Smooth muscle cell (in vitro differentiated cells): ENCODE data around the gene GDI2. TPM values are rescaled to one million over a fixed set of nuclear protein-coding genes. Genes with fewer than 3 reads are reported as not detected.

Experiments
- DNase-seq: peaks from one replicate; lab custom pipeline; 2025; ENCODE audit not compliant: unreplicated experiment; lab: John Stamatoyannopoulos, UW
- H2AFZ ChIP-seq: fragments of 200-600 bp; sonication (generic); 2 replicates; pipeline ENCODE4 v1.6.0; 2016; ENCODE audit warnings: antibody characterized with exemption, low read depth, mild to moderate bottlenecking
- H3F3A ChIP-seq: fragments of 200-600 bp; sonication (generic); 2 replicates; pipeline ENCODE4 v1.6.0; 2017; ENCODE audit warnings: antibody characterized with exemption, low read depth
- H3K27ac ChIP-seq: fragments of 200-600 bp; sonication (generic); 2 replicates; pipeline ENCODE4 v1.5.1; 2016; ENCODE audit warnings: low read depth, mild to moderate bottlenecking
- H3K27me3 ChIP-seq: fragments of 200-600 bp; sonication (generic); 2 replicates; pipeline ENCODE4 v1.6.1; 2016; ENCODE audit warnings: low read depth, mild to moderate bottlenecking
- H3K36me3 ChIP-seq: fragments of 200-600 bp; sonication (generic); 2 replicates; pipeline ENCODE4 v1.5.1; 2016; ENCODE audit warnings: low read depth
- H3K4me1 ChIP-seq: fragments of 200-600 bp; sonication (generic); 2 replicates; pipeline ENCODE4 v1.5.1; 2016; ENCODE audit warnings: low read depth
- H3K4me2 ChIP-seq: fragments of 200-600 bp; sonication (generic); 2 replicates; pipeline ENCODE4 v1.6.0; 2016; ENCODE audit warnings: mild to moderate bottlenecking
- H3K4me3 ChIP-seq: fragments of 200-600 bp; sonication (generic); 2 replicates; pipeline ENCODE4 v1.5.1; 2016; ENCODE audit warnings: mild to moderate bottlenecking
- H3K79me2 ChIP-seq: fragments of 200-600 bp; sonication (generic); 2 replicates; pipeline ENCODE4 v1.6.0; 2016; ENCODE audit warnings: low read depth, mild to moderate bottlenecking
- H3K9ac ChIP-seq: fragments of 200-600 bp; sonication (generic); 2 replicates; pipeline ENCODE4 v1.6.0; 2016; ENCODE audit warnings: low read depth
- H3K9me3 ChIP-seq: fragments of 200-600 bp; sonication (generic); replicated peaks from 2 replicates; pipeline ENCODE4 v1.5.1; 2016; ENCODE audit warnings: low read depth
- H4K20me1 ChIP-seq: fragments of 200-600 bp; sonication (generic); 2 replicates; pipeline ENCODE4 v1.6.0; 2016; ENCODE audit warnings: low read depth
- WGBS: methylation state at CpG from one replicate; pipeline ENCODE4 v1.1.7; 2016; ENCODE audit warnings: low lambda C conversion rate; 5-methylcytosine and 5-hydroxymethylcytosine counted together
- polyA plus RNA-seq: library from polyadenylated mRNA; unstranded; fragments of >200 nt; fragmentation: Nextera tagmentation; extraction: Ambion mirVana; gene quantifications from 2 replicates; pipeline ENCODE4 v1.2.1, GENCODE V29; 2016
- total RNA-seq: library from RNA; depleted of rRNA; stranded (reverse); fragments of >200 nt; gene quantifications from 2 replicates; pipeline ENCODE4 v1.2.3, GENCODE V29; 2014
- TF ChIP-seq, protein P1 (sequence below): fragments of 200-600 bp; sonication (generic); IDR thresholded peaks from 2 replicates; pipeline ENCODE4 v1.5.1; 2017; ENCODE audit warnings: borderline replicate concordance, mild to moderate bottlenecking, antibody characterized with exemption; ENCODE audit not compliant: insufficient read depth, poor library complexity, severe bottlenecking

Gene GDI2
- total RNA-seq = 334 and 400 TPM in 2 replicates
- 172 and 186 TPM in 2 replicates for polyA plus RNA-seq

DNA sequence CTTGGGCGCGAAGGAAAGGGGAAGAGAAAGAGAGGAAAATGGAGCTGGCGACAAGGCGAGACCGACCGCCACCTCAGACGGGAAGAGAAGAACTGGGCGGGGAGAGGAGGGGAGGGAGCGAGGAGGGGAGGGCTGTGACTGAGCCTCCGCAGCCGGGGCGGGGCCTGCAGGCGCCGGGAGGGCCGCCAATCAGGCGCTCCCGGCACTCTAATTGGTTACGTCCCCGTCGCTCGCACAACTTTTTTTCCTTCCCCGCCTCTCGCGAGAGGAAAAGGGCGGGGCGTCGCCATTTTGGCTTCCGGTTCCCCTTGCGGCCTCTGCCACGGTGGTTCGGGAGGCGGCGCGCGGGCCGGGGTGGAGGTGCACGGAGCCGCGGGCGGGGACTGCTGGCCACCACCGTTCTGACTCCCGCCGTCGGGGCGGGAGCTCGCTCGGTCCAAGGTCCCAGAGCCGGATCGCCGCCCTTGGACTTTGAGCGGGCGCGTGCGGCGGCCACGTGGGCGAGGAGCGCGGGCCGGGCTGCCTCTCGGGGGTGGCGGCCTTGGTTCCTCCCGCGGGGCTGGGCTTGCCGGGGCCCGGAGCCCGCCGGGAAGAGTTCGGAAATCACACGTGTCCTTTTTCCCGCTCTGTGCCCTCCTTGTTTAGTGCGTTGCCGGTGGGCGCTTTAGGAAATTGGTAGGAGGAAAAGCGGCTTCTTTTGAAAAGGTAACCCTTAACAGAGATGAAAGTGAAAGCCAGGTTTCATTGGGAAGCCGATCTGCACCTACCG is at the start of gene GDI2:
Gene GDI2 (minus strand): TSS at position 94 of the 769 bp plus-strand sequence. CDS start 176 bp downstream, outside the sequence.
- Histone ChIP-seq H4K20me1 (peaks cover 41% of the 10 kb centered on the region), H3K36me3 (no peaks in the 10 kb centered on the region), H3K4me1 (peaks cover 23% of the 10 kb centered on the region), H3K9me3 (no peaks in the 10 kb centered on the region), H3K27me3 (no peaks in the 10 kb centered on the region), H3K4me3 (peak within 1 kb of the TSS; percentile 98), H3K4me2 (peak within 1 kb of the TSS; percentile 100), H3F3A (no peaks in the 10 kb centered on the region), H2AFZ (peak within 1 kb of the TSS; percentile 86), H3K79me2 (peaks cover 53% of the 10 kb centered on the region), H3K27ac (peak within 1 kb of the TSS; percentile 93), H3K9ac (peak within 1 kb of the TSS; percentile 96)
- WGBS = 2% methylated on average over 67 of the region's 77 CpGs
- DNase-seq = peak; percentile 87
- TF ChIP-seq, protein P1, sequence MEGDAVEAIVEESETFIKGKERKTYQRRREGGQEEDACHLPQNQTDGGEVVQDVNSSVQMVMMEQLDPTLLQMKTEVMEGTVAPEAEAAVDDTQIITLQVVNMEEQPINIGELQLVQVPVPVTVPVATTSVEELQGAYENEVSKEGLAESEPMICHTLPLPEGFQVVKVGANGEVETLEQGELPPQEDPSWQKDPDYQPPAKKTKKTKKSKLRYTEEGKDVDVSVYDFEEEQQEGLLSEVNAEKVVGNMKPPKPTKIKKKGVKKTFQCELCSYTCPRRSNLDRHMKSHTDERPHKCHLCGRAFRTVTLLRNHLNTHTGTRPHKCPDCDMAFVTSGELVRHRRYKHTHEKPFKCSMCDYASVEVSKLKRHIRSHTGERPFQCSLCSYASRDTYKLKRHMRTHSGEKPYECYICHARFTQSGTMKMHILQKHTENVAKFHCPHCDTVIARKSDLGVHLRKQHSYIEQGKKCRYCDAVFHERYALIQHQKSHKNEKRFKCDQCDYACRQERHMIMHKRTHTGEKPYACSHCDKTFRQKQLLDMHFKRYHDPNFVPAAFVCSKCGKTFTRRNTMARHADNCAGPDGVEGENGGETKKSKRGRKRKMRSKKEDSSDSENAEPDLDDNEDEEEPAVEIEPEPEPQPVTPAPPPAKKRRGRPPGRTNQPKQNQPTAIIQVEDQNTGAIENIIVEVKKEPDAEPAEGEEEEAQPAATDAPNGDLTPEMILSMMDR = no peak

DNA sequence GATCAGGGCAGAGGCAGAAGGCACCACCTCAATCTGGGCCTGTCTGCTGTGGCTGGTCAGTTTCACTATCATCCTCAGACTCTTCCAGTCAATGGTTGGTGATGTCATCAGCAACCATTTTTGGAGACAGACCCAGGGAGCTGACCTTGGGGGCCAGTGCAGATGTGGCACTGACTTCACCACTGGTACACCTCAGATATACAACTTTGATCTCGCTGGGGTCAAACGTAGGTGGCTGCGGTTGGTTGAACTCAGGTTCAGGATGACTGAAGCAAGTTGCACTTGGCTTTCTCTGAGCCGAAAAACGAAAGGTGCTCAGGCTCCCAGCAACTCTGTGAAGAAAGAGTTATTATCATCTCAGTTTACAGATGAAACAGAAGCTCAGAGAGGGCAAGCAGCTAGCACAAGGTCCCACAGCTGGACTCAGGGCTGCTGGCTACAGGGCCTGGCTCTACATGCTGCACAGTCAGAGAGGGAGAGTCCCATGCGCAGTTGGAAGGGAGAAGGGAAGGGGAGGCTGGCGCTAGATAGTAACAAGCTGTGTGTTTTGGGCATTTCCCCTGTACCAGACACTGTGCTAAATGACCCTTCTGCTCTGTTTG is 49.2 kb upstream of the GDI2 start:
- no peaks in the 10 kb centered on the region for H3K4me1 ChIP-seq
- no peaks in the 10 kb centered on the region for H3K9me3 ChIP-seq
- no peaks in the 10 kb centered on the region for H4K20me1 ChIP-seq
- H3K27me3 ChIP-seq = no peaks in the 10 kb centered on the region
- no peak overlapping the region for H3K9ac ChIP-seq
- H3K27ac ChIP-seq = peak overlapping the region; percentile 85
- H3K36me3 ChIP-seq = no peaks in the 10 kb centered on the region
- DNase-seq = no peak
- H2AFZ ChIP-seq = no peak overlapping the region
- no peaks in the 10 kb centered on the region for H3K79me2 ChIP-seq
- no peak overlapping the region for H3K4me2 ChIP-seq
- H3F3A ChIP-seq = peaks cover 7% of the 10 kb centered on the region
- TF ChIP-seq, protein P1 = no peak
- over 99% methylated on average over 7 of the region's 7 CpGs for WGBS
- H3K4me3 ChIP-seq = no peak overlapping the region

DNA sequence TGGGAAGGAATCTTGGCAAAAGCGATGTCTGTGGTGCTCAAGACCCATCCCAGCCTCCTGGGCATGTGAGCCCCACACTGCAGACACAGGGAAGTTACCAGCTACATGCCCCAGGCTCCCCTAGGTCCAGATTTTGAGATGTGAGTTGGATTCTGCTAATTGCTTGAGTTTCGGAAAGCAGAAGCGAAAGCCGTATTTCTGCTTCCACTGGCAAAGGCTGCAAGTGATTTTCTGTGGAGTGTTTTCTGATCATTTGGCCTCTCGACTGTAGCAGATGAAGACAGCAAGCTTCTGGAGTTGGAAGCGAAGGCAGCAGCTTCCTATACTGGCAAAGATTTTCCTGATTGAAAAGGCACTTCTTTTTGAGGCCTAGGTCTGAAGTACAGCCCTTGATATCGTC is 46.8 kb upstream of the GDI2 start:
- H4K20me1 ChIP-seq = no peaks in the 10 kb centered on the region
- H3K27ac ChIP-seq = no peak overlapping the region
- TF ChIP-seq, protein P1 = no peak
- H3K79me2 ChIP-seq = no peaks in the 10 kb centered on the region
- no peak overlapping the region for H3K4me2 ChIP-seq
- H3F3A ChIP-seq = peaks cover 7% of the 10 kb centered on the region
- H3K9me3 ChIP-seq = no peaks in the 10 kb centered on the region
- DNase-seq = no peak
- WGBS = 94% methylated on average over 7 of the region's 7 CpGs
- no peaks in the 10 kb centered on the region for H3K27me3 ChIP-seq
- no peaks in the 10 kb centered on the region for H3K36me3 ChIP-seq
- H3K9ac ChIP-seq = no peak overlapping the region
- no peaks in the 10 kb centered on the region for H3K4me1 ChIP-seq
- no peak overlapping the region for H3K4me3 ChIP-seq
- H2AFZ ChIP-seq = no peak overlapping the region
